ENCODE results near the gene SOWAHA.
A peak's percentile ranks its signal among the peaks of the same experiment; 100 is the strongest.
"Not testable (repeated sequence)": the region's sequence is repeated elsewhere in the genome, so short reads cannot be mapped to it uniquely, and the experiment has no call there.

The SOWAHA gene

GRCh38 chr5:132828846-132829494, 15.9 kb downstream of the SOWAHA start:
- FAIRE-seq, result no peak

DNA sequence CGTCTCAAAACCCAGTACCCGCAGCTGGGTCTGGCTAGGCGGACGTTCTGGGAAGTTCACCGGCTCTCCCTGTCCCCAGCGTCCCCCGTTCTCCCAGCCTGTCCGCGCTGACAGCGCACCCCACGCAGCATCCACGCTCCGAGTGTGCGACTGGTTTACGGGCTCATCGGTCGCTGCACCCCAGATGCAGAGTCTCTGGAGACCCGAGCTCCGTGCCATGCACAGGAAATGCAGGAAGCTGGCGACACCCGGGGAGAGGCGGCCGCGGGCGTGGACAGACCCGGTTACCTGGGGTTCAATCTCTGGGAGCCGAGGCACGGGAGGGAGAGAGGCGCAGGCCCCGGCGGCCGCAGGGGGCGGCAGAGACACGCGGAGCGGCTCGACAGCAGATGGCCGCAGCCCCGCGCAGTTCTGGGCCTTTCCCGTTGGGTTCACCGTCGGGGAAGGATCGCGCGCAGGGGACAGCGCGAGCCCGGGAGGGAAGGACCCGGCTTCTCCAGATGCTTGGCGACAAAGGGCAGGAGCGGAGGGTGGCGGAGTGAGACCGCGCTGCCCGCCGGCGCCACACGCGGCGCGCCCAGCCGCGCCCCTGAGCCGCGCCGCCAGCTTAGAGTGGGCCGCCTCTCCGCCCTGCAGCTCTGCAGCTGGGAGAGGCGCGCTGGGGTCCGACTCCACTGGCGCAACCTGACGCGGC, 16.8 kb downstream of the SOWAHA start:
- FAIRE-seq, result no peak

DNA sequence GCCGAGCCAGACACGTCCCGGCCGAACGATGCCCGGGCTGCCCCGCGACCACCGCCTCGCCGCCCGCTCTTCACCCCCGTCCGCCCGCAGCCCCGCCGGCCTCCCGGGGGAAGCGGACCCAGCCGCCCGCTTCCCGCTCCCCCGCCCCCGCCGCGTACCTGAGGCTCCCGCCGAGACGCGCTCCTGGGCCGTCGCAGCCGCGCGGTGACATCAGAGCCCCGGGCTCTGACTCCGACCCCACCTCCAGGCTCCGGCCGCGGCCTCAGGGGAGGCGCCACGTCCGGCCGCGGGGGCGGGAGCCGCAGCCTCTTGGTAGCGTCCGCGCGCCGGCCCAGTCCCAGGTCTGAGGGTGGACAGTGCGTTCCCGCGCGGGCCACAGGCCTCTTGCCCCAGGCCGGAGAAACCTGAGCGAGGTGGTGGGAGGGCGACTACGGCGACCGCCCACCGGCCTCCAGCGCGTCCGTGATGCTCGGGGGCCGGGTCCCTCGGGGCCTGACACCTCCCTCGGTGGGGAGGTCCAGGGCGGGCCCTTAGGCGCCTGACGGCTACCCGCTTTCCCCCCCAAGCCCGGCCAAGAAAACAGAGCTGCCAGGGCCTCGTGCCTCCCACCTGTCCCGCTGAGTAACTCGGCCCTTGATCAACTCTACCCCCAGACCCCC, 17.5 kb downstream of the SOWAHA start, which contains the start of gene SHROOM1:
Gene SHROOM1 (minus strand): TSS at position 212 of the 659 bp plus-strand sequence. CDS start 4,507 bp downstream, outside the sequence.
- FAIRE-seq, result no peak

- FAIRE-seq, result no peak
Observed at GRCh38 chr5:132831095-132831860, 18.2 kb downstream of the SOWAHA start.

- no peak for FAIRE-seq
Observed at GRCh38 chr5:132832612-132833011, 19.5 kb downstream of the SOWAHA start.

DNA sequence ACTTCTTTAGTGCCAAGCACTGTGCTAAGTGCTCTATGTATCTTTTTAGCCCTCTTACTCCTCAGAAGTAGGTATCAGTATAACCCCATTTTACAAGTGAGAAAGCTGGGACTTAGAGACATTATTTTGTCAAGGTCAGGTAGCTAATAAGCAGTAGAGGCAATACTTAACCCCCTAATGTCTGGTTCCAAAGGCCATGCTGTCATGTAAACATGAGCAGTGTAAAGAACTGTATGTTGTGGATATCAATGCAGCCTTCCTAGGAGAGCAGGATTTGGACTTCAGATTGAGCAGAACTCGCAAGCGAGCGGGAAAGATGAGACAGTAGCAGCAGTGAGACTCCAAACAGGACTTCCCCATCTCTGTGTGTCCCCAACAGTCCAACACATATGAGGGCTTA, 21.0 kb downstream of the SOWAHA start:
- no peak for FAIRE-seq

DNA sequence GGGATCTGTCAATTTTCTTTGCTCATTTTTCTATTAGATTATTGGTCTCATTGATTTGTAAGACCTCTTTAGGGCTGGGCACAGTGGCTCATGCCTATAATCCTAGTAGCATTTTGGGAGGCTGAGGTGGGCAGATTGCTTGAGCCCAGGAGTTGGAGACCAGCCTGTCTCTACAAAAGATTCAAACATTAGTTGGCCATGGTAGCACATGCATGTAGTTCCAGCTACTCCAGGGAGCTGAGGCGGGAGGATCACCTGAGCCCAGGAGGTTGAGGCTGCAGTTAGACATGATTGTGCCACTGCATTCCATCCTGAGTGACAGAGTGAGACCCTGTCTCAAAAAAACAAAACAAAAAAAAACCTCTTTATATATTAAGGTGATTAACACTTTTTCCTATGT, 23.8 kb downstream of the SOWAHA start:
- no peak for FAIRE-seq

GRCh38 chr5:132837868-132838267, 24.8 kb downstream of the SOWAHA start:
- FAIRE-seq, result no peak

DNA sequence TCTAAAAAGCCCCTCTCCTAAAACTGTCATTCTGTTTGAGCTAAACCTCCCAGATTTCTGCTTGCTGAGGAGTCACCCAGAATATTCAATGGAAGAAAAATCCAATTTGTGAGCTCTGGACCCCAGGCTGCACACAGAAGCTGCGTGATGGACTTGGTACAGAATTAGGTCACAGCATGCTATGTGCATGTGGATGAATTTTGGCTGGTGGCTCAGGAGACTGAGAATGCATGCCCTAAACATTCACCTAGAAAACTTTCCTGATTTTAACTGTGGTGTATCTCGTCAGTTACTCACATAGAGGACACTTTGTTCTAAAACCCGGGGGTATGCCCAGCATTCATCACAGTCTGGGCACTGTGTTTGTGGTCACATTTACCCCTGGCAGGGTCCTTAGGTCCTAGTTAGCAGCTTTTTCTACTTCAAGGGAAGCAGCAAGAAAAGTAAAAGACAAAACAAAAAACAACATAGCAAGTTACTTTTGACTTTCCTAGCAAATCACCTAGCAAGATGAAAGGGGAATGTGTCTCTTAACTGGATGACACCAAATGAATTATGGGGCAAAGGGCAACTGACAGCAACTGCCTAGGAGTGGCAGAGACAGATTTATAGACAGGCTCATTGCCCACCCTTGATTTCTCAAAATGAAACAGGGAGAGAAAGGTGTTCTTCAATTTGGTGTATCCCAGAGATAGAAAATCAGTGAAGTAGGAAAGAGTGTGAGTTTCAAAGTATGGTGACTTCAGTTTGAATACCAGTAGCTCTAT, 25.6 kb downstream of the SOWAHA start:
- no peak for FAIRE-seq

DNA sequence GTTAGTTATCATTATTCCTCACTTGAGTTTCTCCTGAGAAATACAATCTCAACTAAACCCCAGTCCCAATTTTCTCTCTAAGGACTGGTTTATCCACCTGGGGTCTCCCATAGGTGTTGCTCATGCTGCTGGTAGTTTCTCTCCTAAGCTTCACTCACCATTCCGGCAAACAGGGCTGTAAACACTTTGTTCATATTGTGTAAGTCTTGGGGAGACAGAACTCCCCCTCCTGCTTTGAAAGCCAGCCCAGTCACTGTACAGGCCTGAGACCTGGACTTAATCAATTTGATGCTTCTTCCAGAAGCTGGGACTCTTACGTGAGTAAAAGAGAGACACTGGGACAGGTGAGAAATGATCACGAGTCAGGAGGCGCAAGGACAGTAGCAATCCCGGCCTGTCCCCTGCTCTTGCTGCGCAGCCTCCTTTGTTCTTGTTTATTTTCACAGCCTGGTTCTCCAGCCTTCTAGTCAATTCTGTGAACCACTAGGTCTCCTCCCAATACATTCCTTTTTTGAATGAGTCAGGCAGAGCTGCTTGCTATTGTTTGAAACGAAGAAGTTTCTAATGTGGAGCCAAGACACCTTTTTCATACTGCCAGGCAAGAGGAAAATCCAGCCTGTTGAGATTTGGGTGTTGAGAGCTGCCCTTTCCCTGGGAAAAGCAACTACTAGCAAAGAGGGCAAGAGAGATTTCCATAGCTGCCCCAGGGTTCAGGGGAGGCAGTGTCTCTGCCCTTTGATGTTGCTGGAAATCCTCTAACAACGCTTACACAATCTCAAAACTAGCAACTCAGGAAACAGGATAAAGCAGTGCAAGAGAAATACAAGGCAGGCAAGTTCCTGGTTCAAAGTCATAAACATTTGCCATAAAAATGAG, 26.6 kb downstream of the SOWAHA start:
- FAIRE-seq, result no peak

DNA sequence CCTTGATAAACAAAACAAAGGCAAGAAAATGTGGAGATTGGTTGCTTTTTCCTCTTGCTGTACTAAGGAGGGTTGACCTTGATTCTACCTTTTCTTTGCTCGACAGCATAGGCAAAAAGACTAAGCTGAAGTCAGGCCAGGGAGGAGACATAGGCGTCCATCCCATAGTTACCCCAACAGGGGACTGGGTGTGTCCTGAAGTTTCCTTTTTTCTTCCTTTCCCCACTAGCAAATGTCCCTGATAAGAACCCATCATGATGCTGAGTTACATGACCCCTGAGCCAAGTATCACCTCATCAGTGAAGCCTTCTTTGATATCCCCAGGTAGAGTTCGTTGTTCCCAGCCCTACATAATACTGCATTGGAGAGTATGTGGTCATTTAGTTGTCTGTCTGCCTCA, 27.2 kb downstream of the SOWAHA start:
- FAIRE-seq, result no peak

GRCh38 chr5:132840896-132841295, 27.8 kb downstream of the SOWAHA start:
- no peak for FAIRE-seq

DNA sequence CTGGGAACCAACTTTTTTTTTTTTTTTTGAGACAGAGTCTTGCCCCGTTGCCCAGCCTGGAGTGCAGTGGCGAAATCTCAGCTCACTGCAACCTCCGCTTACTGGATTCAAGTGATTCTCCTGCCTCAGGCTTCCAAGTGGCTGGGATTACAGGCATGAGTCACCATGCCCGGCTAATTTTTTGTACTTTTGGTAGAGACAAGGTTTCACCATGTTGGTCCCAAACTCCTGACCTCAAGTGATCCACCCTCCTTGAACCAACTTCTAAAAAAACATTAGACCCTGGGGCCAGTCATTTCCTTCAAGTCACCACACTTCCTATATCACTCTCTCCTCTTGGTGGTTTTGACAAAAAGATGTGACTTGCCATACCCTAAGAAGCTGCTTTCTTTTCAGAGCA, 28.2 kb downstream of the SOWAHA start:
- FAIRE-seq, result no peak

DNA sequence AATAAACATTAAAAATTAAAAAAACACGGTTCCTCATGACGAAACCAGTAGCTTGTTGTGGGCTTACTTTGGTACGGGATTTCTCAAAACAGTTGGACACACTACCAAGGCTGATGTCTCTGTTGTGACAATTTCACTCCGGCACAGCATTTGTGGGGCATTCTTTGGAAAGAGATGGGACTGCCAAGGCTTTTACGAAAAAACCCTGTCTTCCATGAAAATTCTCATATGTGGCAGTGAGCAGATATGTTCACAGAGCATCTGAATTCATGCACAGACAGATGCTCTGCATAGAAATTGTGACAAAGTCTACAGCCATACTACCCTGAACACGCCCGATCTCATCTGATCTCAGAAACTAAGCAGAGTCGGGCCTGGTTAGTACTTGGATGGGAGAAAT, 35.2 kb downstream of the SOWAHA start:
- no peak for FAIRE-seq

GRCh38 chr5:132849347-132849746, 36.2 kb downstream of the SOWAHA start:
- FAIRE-seq, result no peak

DNA sequence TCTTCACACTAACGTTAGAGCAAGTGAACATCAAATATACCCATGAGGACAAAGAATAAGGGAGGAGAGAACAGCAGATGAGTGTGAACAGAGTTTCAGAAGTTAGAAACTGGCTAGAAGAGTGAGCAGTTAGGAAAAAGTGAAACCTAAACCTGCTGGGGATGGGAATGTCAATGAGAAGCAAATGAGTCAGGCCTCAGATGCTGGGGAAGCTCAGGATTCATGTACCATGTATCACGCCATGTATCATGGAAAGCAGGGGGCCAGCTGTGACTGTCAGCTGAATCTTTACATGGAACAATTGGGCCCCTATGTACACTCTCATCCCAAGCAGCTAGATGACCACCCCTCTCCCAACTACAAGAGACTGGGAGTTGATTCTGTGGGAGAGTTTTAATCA, 37.0 kb downstream of the SOWAHA start:
- FAIRE-seq, result no peak

GRCh38 chr5:132853323-132853722, 40.2 kb downstream of the SOWAHA start:
- FAIRE-seq, result no peak

DNA sequence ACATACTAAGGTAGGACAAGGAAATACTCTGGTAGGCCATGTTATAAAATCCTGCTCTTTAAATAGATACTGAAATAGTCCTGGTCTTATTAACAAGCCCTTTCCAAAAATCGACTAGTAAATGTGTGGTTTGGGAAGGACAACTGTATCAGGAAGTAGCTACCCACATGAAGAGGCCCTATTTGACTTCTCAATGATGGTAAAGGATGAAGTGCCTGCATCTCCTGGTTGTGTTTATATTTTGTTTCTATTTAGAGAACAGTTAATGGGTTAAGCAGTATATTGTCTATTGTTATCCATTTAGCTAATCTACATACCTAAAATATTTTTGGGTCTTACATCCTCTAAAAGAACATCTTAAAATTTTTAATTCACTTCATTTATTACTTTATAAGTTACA, 40.7 kb downstream of the SOWAHA start:
- peak; percentile 87 for FAIRE-seq

DNA sequence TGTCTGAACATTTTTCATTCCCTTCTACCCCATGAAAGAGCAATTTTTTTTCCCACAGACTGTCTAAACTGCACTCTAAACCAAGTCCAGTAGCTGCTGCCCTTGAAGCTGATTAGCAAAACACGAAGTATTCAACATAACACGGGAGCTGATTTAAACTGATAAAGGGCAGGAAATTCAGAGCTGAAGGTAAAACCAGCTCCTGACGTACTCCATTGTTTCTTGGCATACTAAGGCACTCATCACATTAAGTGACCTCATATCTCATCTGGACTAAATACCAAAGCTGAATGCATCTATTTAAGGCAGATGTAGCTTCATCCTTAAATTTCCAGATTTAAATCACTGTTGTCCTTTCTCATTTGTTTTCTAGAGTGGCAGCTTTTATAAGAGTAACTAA, 41.2 kb downstream of the SOWAHA start:
- no peak for FAIRE-seq

GRCh38 chr5:132854992-132855391, 41.9 kb downstream of the SOWAHA start:
- FAIRE-seq, result not testable (repeated sequence)

- no peak for FAIRE-seq
Observed at GRCh38 chr5:132856011-132856410, 42.9 kb downstream of the SOWAHA start.

Measured in A204.1 (cell line).